Hepatocyte (in vitro differentiated cells): ENCODE measurements around the gene TCHHL1. TPM values are rescaled to one million over a fixed set of nuclear protein-coding genes. Genes with fewer than 3 reads are reported as not detected.

Experiments
- DNase-seq: peaks from one replicate; pipeline ENCODE4 v3.0.0-alpha.2; 2016; ENCODE audit warnings: low spot score
- H2AFZ ChIP-seq: fragments of 200-600 bp; sonication (generic); 2 replicates; pipeline ENCODE4 v1.6.0; 2016; ENCODE audit warnings: antibody characterized with exemption, mild to moderate bottlenecking
- H3K27ac ChIP-seq: fragments of 200-600 bp; sonication (generic); 2 replicates; pipeline ENCODE4 v1.5.1; 2016; ENCODE audit warnings: mild to moderate bottlenecking
- H3K27me3 ChIP-seq: fragments of 200-600 bp; sonication (generic); 2 replicates; pipeline ENCODE4 v1.6.1; 2016
- H3K36me3 ChIP-seq: fragments of 200-600 bp; sonication (generic); replicated peaks from 2 replicates; pipeline ENCODE4 v1.5.1; 2016; ENCODE audit warnings: low read depth; ENCODE audit not compliant: insufficient read depth
- H3K4me1 ChIP-seq: fragments of 200-600 bp; sonication (generic); 2 replicates; pipeline ENCODE4 v1.5.1; 2016; ENCODE audit warnings: mild to moderate bottlenecking, moderate library complexity; ENCODE audit not compliant: insufficient read depth
- H3K4me2 ChIP-seq: fragments of 200-600 bp; sonication (generic); 2 replicates; pipeline ENCODE4 v1.6.0; 2016
- H3K4me3 ChIP-seq: fragments of 200-600 bp; sonication (generic); 2 replicates; pipeline ENCODE4 v1.5.1; 2016; ENCODE audit warnings: mild to moderate bottlenecking
- H3K79me2 ChIP-seq: fragments of 200-600 bp; sonication (generic); 2 replicates; pipeline ENCODE4 v1.6.0; 2017; ENCODE audit warnings: mild to moderate bottlenecking
- H3K9me2 ChIP-seq: fragments of 200-600 bp; sonication (generic); replicated peaks from 2 replicates; pipeline ENCODE4 v1.6.0; 2017; ENCODE audit warnings: mild to moderate bottlenecking; ENCODE audit not compliant: insufficient read depth
- H3K9me3 ChIP-seq: fragments of 200-600 bp; sonication (generic); 2 replicates; pipeline ENCODE4 v1.5.1; 2016; ENCODE audit warnings: low read depth, mild to moderate bottlenecking
- H4K20me1 ChIP-seq: fragments of 200-600 bp; sonication (generic); 2 replicates; pipeline ENCODE4 v1.6.0; 2016; ENCODE audit warnings: mild to moderate bottlenecking; ENCODE audit not compliant: insufficient read depth, poor library complexity, severe bottlenecking
- CTCF ChIP-seq: fragments of 200-600 bp; sonication (generic); IDR thresholded peaks from 2 replicates; pipeline ENCODE4 v1.5.1; 2016; ENCODE audit warnings: antibody characterized with exemption, mild to moderate bottlenecking; ENCODE audit not compliant: poor library complexity
- EZH2 ChIP-seq: fragments of 200-600 bp; sonication (generic); IDR thresholded peaks from 2 replicates; pipeline ENCODE4 v1.6.1; 2016; ENCODE audit warnings: antibody characterized with exemption, mild to moderate bottlenecking, borderline replicate concordance
- EZH2phosphoT487 ChIP-seq: fragments of 200-600 bp; sonication (generic); IDR thresholded peaks from one replicate; pipeline ENCODE4 v1.6.1; 2018; ENCODE audit warnings: antibody characterized with exemption, mild to moderate bottlenecking, low read depth, moderate library complexity; ENCODE audit not compliant: unreplicated experiment, severe bottlenecking
- WGBS: methylation state at CpG from one replicate; pipeline ENCODE4 v1.1.6; 2016; ENCODE audit warnings: low lambda C conversion rate; ENCODE audit errors: missing lambda C conversion rate; 5-methylcytosine and 5-hydroxymethylcytosine counted together
- polyA plus RNA-seq: library from polyadenylated mRNA; unstranded; fragments of >200 nt; fragmentation: Nextera tagmentation; extraction: Ambion mirVana; gene quantifications from 2 replicates; pipeline ENCODE4 v1.2.1, GENCODE V29; 2016
- total RNA-seq: library from RNA; depleted of rRNA; stranded (reverse); fragments of >200 nt; gene quantifications from 2 replicates; pipeline ENCODE4 v1.2.3, GENCODE V29; 2014

Gene TCHHL1
- total and polyA plus RNA-seq, 2 experiments from 2014 or later: not detected

GRCh38 chr1:152067929-152068328 is 20.9 kb downstream of the TCHHL1 start:
- H3K9me3 ChIP-seq: no peaks in the 10 kb centered on the region
- no peak overlapping the region for H3K4me2 ChIP-seq
- no peak overlapping the region for H3K4me3 ChIP-seq
- no peak for DNase-seq
- H3K79me2 ChIP-seq: no peaks in the 10 kb centered on the region
- H3K4me1 ChIP-seq: no peaks in the 10 kb centered on the region
- no peak for TF ChIP-seq CTCF
- no peak for TF ChIP-seq EZH2
- no peak for TF ChIP-seq EZH2phosphoT487
- H2AFZ ChIP-seq: no peak overlapping the region
- no peak overlapping the region for H3K27ac ChIP-seq
- H3K27me3 ChIP-seq: no peaks in the 10 kb centered on the region
- WGBS: 80% methylated on average over 1 of the region's 1 CpG
- H3K36me3 ChIP-seq: no peaks in the 10 kb centered on the region
- H3K9me2 ChIP-seq: no peaks in the 10 kb centered on the region
- no peaks in the 10 kb centered on the region for H4K20me1 ChIP-seq

- no peaks in the 10 kb centered on the region for H3K27me3 ChIP-seq
- TF ChIP-seq EZH2 (no peak), CTCF (no peak), EZH2phosphoT487 (no peak)
- H3K4me1 ChIP-seq: no peaks in the 10 kb centered on the region
- H3K79me2 ChIP-seq: no peaks in the 10 kb centered on the region
- H4K20me1 ChIP-seq: no peaks in the 10 kb centered on the region
- H3K9me3 ChIP-seq: no peaks in the 10 kb centered on the region
- no peaks in the 10 kb centered on the region for H3K9me2 ChIP-seq
- H2AFZ ChIP-seq: no peak overlapping the region
- H3K4me2 ChIP-seq: no peak overlapping the region
- DNase-seq: no peak
- H3K36me3 ChIP-seq: no peaks in the 10 kb centered on the region
- no peak overlapping the region for H3K27ac ChIP-seq
- no peak overlapping the region for H3K4me3 ChIP-seq
These were observed 21.7 kb downstream of the TCHHL1 start for GRCh38 chr1:152067150-152067549.

DNA sequence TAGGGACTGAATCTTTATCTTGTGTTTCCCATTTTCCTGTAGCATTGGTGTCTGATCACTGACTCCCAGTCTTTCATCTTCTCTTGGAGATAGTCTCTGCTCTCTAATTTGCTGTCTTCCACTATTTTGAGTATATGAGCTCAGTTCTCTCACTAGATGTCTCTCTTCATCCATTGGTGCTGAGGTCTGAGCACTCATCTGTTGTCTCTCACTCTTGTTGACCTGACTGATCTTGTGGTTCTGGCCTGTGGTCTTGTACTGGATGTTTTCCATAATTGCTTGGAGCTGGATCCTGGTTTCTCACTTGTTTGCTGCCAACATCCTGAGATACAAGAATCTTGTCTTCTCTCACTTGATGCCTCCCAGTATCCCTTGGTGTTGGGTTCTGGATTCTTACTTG is 26.9 kb downstream of the TCHHL1 start:
- H3K4me1 ChIP-seq: no peaks in the 10 kb centered on the region
- H3K27ac ChIP-seq: no peak overlapping the region
- peaks cover 6% of the 10 kb centered on the region for H3K27me3 ChIP-seq
- no peak overlapping the region for H3K4me3 ChIP-seq
- TF ChIP-seq EZH2 (no peak), EZH2phosphoT487 (no peak), CTCF (no peak)
- peaks cover 5% of the 10 kb centered on the region for H3K9me2 ChIP-seq
- no peak overlapping the region for H2AFZ ChIP-seq
- H3K36me3 ChIP-seq: no peaks in the 10 kb centered on the region
- no peak for DNase-seq
- no peaks in the 10 kb centered on the region for H4K20me1 ChIP-seq
- no peaks in the 10 kb centered on the region for H3K9me3 ChIP-seq
- no peaks in the 10 kb centered on the region for H3K79me2 ChIP-seq
- no peak overlapping the region for H3K4me2 ChIP-seq

- H3K36me3 ChIP-seq: no peaks in the 10 kb centered on the region
- no peak overlapping the region for H3K27ac ChIP-seq
- no peak overlapping the region for H3K4me2 ChIP-seq
- no peak for DNase-seq
- H2AFZ ChIP-seq: no peak overlapping the region
- no peaks in the 10 kb centered on the region for H3K9me3 ChIP-seq
- 81% methylated on average over 13 of the region's 13 CpGs for WGBS
- no peak overlapping the region for H3K4me3 ChIP-seq
- no peak for TF ChIP-seq EZH2
- TF ChIP-seq EZH2phosphoT487: no peak
- TF ChIP-seq CTCF: no peak
- peaks cover 6% of the 10 kb centered on the region for H3K4me1 ChIP-seq
- H4K20me1 ChIP-seq: no peaks in the 10 kb centered on the region
- no peaks in the 10 kb centered on the region for H3K79me2 ChIP-seq
- H3K9me2 ChIP-seq: peaks cover 5% of the 10 kb centered on the region
- H3K27me3 ChIP-seq: peaks cover 29% of the 10 kb centered on the region
These were observed 35.5 kb downstream of the TCHHL1 start for GRCh38 chr1:152053375-152053774.
